Measurements from ENCODE around the gene RNASEH2A. TPM values are rescaled to one million over a fixed set of nuclear protein-coding genes. Genes with fewer than 3 reads are reported as not detected.

RNASEH2A gene
- total and polyA plus RNA-seq, 2 of the 13 experiments (the other 11 are each of a cell fraction or from before 2014, with no cell fraction given) = 25.1 to 35.8 TPM

DNA sequence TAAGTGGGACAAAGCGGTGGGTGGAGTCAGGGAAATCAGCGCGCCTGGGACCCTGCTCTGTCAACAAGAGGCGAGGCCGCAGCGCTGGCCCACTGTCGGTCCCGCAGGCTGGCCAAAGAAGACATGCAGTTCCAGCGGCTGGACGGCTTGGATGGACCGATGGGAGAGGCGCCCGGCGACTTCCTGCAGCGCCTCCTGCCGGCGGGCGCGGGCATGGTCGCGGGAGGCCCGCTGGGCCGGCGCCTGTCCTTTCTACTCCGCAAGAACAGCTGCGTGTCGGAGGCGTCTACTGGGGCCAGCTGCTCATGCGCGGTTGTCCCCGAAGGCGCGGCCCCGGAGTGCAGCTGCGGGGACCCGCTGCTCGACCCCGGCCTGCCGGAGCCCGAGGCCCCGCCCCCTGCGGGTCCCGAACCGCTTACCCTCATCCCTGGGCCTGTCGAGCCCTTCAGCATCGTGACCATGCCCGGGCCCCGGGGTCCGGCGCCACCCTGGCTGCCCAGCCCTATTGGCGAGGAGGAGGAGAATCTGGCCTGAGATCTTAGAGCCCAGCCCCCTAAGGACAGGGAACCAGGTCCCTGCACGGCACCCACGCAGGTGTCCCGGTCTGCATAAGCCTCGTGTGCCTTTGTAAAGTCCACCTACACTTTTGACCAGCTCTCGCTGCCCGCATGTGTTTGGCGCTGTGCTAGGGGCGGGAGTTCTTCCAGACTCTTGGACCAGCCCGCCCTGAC lies 48.7 kb upstream of the RNASEH2A start (continued):
- TF ChIP-seq, protein P1, sequence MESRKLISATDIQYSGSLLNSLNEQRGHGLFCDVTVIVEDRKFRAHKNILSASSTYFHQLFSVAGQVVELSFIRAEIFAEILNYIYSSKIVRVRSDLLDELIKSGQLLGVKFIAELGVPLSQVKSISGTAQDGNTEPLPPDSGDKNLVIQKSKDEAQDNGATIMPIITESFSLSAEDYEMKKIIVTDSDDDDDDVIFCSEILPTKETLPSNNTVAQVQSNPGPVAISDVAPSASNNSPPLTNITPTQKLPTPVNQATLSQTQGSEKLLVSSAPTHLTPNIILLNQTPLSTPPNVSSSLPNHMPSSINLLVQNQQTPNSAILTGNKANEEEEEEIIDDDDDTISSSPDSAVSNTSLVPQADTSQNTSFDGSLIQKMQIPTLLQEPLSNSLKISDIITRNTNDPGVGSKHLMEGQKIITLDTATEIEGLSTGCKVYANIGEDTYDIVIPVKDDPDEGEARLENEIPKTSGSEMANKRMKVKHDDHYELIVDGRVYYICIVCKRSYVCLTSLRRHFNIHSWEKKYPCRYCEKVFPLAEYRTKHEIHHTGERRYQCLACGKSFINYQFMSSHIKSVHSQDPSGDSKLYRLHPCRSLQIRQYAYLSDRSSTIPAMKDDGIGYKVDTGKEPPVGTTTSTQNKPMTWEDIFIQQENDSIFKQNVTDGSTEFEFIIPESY (CRISPR knock-in tag; IDR thresholded peaks at IDR 0.05) = peak; percentile 61
- TF ChIP-seq BRCA1 (CRISPR knock-in tag; IDR thresholded peaks at IDR 0.05) = 0 out of 2 replicates have a peak, but pooled peaks have one; percentile 44
- TF ChIP-seq, protein P2, sequence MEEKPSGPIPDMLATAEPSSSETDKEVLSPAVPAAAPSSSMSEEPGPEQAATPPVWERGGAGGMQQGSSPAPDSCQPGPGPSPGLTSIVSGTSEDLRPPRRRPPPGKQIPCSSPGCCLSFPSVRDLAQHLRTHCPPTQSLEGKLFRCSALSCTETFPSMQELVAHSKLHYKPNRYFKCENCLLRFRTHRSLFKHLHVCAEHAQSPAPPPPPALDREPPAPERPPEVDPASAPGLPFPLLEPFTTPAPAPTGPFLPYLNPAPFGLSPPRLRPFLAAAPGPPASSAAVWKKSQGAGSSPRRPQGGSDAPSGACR (CRISPR knock-in tag; IDR thresholded peaks at IDR 0.05) = no peak
- peak; percentile 18; the same call in 1 of the 2 replicates for TF ChIP-seq HOXD1 (CRISPR knock-in tag; IDR thresholded peaks at IDR 0.05)
- TF ChIP-seq, protein P3, sequence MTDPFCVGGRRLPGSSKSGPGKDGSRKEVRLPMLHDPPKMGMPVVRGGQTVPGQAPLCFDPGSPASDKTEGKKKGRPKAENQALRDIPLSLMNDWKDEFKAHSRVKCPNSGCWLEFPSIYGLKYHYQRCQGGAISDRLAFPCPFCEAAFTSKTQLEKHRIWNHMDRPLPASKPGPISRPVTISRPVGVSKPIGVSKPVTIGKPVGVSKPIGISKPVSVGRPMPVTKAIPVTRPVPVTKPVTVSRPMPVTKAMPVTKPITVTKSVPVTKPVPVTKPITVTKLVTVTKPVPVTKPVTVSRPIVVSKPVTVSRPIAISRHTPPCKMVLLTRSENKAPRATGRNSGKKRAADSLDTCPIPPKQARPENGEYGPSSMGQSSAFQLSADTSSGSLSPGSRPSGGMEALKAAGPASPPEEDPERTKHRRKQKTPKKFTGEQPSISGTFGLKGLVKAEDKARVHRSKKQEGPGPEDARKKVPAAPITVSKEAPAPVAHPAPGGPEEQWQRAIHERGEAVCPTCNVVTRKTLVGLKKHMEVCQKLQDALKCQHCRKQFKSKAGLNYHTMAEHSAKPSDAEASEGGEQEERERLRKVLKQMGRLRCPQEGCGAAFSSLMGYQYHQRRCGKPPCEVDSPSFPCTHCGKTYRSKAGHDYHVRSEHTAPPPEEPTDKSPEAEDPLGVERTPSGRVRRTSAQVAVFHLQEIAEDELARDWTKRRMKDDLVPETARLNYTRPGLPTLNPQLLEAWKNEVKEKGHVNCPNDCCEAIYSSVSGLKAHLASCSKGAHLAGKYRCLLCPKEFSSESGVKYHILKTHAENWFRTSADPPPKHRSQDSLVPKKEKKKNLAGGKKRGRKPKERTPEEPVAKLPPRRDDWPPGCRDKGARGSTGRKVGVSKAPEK (CRISPR knock-in tag; IDR thresholded peaks at IDR 0.05; ENCODE audit: borderline replicate concordance) = no peak
- TF ChIP-seq PCBP1 (IDR thresholded peaks at IDR 0.05; ENCODE audit: borderline replicate concordance, low read depth, low read length) = no peak
- TF ChIP-seq ZBTB38 (CRISPR knock-in tag; IDR thresholded peaks at IDR 0.05) = peak; percentile 46; the same call in 1 of the 2 replicates
- TF ChIP-seq ZNF33B (CRISPR knock-in tag; IDR thresholded peaks at IDR 0.05) = no peak
- TF ChIP-seq TMF1 (CRISPR knock-in tag; IDR thresholded peaks at IDR 0.05; ENCODE audit: low read depth) = no peak
- 0 out of 2 replicates have a peak, but pooled peaks have one; percentile 64 for TF ChIP-seq ZNF580 (CRISPR knock-in tag; IDR thresholded peaks at IDR 0.05; ENCODE audit: borderline replicate concordance, low read depth)
- no peak for TF ChIP-seq CHCHD3 (CRISPR knock-in tag; IDR thresholded peaks at IDR 0.05)
- TF ChIP-seq ZNF572 (CRISPR knock-in tag; IDR thresholded peaks at IDR 0.05) = 0 out of 2 replicates have a peak, but pooled peaks have one; percentile 80
- no peak for TF ChIP-seq CBFB (CRISPR knock-in tag; IDR thresholded peaks at IDR 0.05)
- no peak for TF ChIP-seq KDM5A (IDR thresholded peaks at IDR 0.05; ENCODE audit: borderline replicate concordance, low read length)
- TF ChIP-seq ZNF550 (CRISPR knock-in tag; IDR thresholded peaks at IDR 0.05; ENCODE audit: borderline replicate concordance) = no peak
- no peak for TF ChIP-seq ZKSCAN1 (IDR thresholded peaks at IDR 0.05; ENCODE audit: low read length)
- TF ChIP-seq, protein P4, sequence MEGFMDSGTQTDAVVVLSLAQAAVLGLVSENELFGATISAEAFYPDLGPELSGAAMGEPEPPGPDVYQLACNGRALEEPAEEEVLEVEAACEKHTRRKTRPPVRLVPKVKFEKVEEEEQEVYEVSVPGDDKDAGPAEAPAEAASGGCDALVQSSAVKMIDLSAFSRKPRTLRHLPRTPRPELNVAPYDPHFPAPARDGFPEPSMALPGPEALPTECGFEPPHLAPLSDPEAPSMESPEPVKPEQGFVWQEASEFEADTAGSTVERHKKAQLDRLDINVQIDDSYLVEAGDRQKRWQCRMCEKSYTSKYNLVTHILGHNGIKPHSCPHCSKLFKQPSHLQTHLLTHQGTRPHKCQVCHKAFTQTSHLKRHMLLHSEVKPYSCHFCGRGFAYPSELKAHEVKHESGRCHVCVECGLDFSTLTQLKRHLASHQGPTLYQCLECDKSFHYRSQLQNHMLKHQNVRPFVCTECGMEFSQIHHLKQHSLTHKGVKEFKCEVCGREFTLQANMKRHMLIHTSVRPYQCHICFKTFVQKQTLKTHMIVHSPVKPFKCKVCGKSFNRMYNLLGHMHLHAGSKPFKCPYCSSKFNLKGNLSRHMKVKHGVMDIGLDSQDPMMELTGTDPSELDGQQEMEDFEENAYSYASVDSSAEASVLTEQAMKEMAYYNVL (CRISPR knock-in tag; IDR thresholded peaks at IDR 0.05; ENCODE audit: borderline replicate concordance) = no peak
